Measurements from ENCODE around the gene SPSB1.

The SPSB1 gene

DNA sequence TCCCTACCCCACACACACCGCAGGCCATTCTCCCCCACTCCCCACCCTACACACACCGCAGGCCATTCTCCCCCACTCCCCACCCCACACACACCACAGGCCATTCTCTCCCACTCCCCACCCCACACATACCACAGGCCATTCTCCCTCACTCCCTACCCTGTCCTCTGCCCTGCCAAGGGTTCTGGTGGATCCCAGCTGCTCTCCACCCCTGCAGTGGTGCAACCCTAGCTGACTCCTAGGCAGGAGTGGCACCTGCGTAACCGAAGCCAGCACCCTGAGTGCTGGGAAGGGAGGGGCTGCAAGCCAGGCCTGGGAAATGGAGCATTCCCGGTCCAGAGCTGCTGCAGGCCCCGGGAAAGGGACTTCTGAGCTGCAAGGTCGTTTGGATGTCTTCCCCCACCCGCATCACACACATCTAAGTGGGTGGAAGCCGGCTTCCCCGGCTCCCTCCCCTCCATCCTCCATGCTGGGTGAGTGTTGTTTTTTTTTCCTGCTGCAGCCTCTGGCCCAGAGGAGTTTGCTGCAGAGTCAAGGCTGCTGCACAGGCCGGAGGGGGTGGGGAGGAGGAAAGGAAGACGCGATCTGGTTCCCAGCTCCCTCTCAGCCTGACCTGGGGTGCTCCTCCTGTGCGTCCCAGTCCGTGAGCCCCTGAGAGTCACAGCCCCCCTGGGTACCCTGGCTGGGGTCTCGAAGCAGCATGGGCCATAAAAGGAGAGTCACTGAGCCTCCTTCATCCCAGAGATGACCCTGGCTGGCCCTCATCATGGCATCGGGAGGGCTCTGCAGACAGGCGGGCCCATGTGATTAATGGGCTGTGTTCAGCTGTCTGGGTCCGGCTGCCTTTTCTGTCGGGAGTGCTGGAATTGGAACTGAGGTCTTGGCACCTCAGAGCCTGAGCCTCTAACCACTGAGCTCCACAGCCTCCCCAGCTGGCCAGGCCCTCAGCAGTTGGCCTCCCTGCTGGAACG, 42.0 kb upstream of the SPSB1 start:
- ChIA-PET CTCF (interaction anchor here (0.7 kb wide), 1 partner anchor 13 kb away, joined by 4 read pairs; no protein-coding TSS in a partner anchor), POLR2A (ENCODE audit: low non-redundant PET) (no interaction called here)
- DNase-seq (ENCODE audit: low spot score), result no peak
- H3K27ac ChIP-seq, result no peak overlapping the region
- TF ChIP-seq, protein P1, sequence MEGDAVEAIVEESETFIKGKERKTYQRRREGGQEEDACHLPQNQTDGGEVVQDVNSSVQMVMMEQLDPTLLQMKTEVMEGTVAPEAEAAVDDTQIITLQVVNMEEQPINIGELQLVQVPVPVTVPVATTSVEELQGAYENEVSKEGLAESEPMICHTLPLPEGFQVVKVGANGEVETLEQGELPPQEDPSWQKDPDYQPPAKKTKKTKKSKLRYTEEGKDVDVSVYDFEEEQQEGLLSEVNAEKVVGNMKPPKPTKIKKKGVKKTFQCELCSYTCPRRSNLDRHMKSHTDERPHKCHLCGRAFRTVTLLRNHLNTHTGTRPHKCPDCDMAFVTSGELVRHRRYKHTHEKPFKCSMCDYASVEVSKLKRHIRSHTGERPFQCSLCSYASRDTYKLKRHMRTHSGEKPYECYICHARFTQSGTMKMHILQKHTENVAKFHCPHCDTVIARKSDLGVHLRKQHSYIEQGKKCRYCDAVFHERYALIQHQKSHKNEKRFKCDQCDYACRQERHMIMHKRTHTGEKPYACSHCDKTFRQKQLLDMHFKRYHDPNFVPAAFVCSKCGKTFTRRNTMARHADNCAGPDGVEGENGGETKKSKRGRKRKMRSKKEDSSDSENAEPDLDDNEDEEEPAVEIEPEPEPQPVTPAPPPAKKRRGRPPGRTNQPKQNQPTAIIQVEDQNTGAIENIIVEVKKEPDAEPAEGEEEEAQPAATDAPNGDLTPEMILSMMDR (conservative IDR thresholded peaks at IDR 0.05; ENCODE audit: low read depth), result no peak

DNA sequence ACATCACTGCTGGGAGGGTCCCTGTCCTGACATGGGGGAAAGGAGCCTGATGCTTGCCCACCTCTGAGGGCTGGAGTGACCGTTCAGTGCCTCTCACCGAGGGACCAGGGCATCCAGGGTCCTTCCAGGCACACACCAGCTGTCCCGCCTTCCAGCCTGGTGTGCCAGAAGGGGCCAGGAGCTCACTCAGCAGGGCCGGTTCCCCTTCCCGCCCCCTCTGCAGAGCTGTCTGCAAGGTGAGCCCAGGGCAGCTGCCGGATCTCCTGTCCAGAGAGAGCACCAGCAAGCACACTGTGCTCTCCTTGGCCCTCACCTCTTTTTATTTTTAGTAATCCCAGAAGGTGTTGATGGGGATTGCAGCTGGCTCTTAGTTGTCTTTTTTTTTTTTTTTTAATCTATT, 41.2 kb upstream of the SPSB1 start:
- H3K27ac ChIP-seq, result no peak overlapping the region
- TF ChIP-seq, protein P1 (conservative IDR thresholded peaks at IDR 0.05; ENCODE audit: low read depth), result no peak
- no peak for DNase-seq (ENCODE audit: low spot score)
- CTCF ChIA-PET, result interaction anchor here (1.9 kb wide), 1 partner anchor 15 kb away, joined by 5 read pairs; no protein-coding TSS in a partner anchor
- POLR2A ChIA-PET (ENCODE audit: low non-redundant PET), result no interaction called here

DNA sequence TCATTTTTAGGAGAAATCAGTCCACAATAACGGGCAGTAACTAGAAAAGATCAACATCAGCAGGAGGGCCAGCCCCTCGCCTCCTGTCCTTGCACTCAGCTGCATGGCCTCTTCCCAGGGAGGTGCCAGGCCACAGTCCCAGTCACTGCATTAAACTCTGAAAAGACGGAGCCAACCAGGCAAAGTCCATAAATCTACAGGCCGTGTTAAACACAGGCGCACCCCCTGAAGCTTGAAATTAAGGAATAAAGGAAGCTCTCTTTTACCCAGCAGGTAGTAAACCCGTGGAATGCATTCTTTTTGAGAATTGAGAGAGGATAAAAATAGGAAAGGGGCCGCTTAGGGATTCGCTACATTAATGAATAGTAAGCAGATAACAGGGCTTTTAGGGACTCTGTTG, 39.7 kb upstream of the SPSB1 start:
- CTCF ChIA-PET, result interaction anchor here (1.9 kb wide), 1 partner anchor 14 kb away, joined by 5 read pairs; no protein-coding TSS in a partner anchor
- TF ChIP-seq, protein P1 (conservative IDR thresholded peaks at IDR 0.05; ENCODE audit: low read depth), result no peak
- no peak for DNase-seq (ENCODE audit: low spot score)
- POLR2A ChIA-PET (ENCODE audit: low non-redundant PET), result no interaction called here
- H3K27ac ChIP-seq, result no peak overlapping the region

DNA sequence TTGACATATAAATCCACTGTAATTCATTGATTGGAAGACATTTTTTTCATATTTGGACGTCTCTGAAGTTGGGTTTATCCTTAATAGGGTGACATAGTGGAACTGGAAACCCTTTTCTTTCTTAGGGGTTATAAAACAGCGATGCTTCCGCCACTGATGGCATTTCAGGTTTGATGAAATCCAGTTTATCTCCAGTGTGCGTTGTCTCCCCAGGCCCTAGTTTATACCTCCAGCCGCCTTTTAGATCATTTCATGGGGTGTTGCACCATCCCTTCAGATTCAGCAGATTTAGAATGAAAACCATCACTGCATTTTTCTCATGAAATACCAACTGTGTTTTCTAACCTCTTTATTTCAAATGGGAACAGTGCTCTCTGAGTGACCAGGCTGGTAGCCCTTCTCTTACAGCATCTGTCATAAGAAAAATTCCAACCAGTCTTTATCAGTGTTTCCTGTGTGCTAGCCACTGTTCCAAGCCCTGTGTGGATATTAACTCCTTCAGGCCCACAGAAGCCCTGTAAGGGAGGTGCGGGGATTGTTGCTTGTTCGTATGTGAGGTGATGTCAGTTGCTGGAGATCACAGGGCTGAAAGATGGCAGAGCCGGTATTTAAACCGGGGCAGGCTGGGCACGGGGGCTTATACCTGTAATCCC, 39.1 kb upstream of the SPSB1 start:
- no peak for DNase-seq (ENCODE audit: low spot score)
- POLR2A ChIA-PET (ENCODE audit: low non-redundant PET), result no interaction called here
- CTCF ChIA-PET, result no interaction called here
- TF ChIP-seq, protein P1 (conservative IDR thresholded peaks at IDR 0.05; ENCODE audit: low read depth), result no peak
- no peak overlapping the region for H3K27ac ChIP-seq

DNA sequence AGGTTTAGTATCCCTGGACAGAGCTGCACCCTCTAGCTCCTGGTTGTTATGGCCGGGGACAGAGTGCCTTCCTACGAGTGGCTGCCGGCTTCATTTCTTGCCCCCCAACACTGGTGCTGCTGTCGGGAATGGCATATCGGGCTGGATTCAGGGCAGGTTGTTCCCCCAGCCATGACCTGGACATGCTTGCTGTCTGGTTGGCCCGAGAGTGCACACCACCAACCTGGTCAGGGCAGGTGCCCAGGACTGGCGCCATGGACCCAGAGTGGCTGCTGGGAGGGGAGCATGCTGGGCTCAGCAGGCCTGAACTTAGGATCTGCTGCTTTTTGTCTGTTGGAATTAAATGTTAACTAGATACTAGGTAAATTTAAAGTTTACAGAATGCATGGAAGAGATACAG, 36.4 kb upstream of the SPSB1 start:
- TF ChIP-seq, protein P1 (conservative IDR thresholded peaks at IDR 0.05; ENCODE audit: low read depth), result no peak
- no peak overlapping the region for H3K27ac ChIP-seq
- ChIA-PET POLR2A (ENCODE audit: low non-redundant PET) (no interaction called here), CTCF (interaction anchor here (0.6 to 1.4 kb wide), 2 partner anchors 10 to 34 kb away, joined by 4 to 7 read pairs; no protein-coding TSS in a partner anchor)
- no peak for DNase-seq (ENCODE audit: low spot score)

DNA sequence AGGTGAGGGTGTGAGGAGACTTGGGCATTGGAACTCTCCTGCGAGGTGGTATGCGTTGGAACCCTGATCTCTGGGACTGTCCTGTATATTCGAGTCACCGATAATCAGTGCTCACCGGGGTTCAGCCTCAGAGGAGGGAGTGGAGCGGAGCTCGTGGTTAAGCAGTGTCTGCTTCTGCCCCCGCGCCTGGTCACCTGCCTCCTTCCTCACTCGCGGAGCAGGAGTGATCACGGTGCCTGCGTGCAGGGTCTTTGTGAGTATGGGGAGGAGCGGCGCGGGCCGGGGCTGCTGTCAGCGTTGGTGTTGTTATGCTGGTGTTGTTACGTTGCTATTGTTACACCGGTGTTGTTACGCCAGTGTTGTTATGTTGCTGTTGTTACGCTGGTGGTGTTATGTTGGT, 34.8 kb upstream of the SPSB1 start:
- TF ChIP-seq, protein P1 (conservative IDR thresholded peaks at IDR 0.05; ENCODE audit: low read depth), result no peak
- ChIA-PET CTCF (no interaction called here), POLR2A (ENCODE audit: low non-redundant PET) (no interaction called here)
- DNase-seq (ENCODE audit: low spot score), result no peak
- no peak overlapping the region for H3K27ac ChIP-seq
